NK-92 (cell line): ENCODE data around the gene CDC37.
A peak's percentile ranks its signal among the peaks of the same experiment; 100 is the strongest.

ENCODE experiments used
- DNase-seq: peaks from one replicate; lab custom pipeline; 2025; ENCODE audit not compliant: unreplicated experiment; lab: John Stamatoyannopoulos, UW

The CDC37 gene

GRCh38 chr19:10403137-10404021 lies at the start of gene CDC37:
CDC37 (minus strand) TSS chr19:10403542; CDS start chr19:10403479, 63 bp downstream.
- peak; percentile 71 for DNase-seq

- no peak for DNase-seq
Observed at GRCh38 chr19:10450853-10451609, 47.7 kb upstream of the CDC37 start.

GRCh38 chr19:10450191-10450852 lies 47.0 kb upstream of the CDC37 start:
- DNase-seq = no peak

- no peak for DNase-seq
Observed at GRCh38 chr19:10449037-10449436, 45.7 kb upstream of the CDC37 start.

DNA sequence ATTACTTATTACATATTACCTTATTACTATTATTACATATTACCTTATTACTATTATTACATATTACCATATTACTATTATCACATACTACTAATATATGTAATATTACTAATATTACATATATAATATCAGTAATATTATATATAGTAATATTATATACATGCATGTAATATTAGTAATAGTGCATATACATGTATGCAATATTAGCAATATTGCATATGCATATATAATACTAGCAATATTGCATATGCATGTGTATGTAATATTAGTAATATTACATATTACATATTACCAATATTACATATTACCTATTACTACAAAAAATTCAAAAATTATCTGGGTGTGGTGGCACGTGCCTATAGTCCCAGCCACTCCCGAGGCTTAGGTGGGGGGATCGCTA lies 39.4 kb upstream of the CDC37 start:
- no peak for DNase-seq

DNA sequence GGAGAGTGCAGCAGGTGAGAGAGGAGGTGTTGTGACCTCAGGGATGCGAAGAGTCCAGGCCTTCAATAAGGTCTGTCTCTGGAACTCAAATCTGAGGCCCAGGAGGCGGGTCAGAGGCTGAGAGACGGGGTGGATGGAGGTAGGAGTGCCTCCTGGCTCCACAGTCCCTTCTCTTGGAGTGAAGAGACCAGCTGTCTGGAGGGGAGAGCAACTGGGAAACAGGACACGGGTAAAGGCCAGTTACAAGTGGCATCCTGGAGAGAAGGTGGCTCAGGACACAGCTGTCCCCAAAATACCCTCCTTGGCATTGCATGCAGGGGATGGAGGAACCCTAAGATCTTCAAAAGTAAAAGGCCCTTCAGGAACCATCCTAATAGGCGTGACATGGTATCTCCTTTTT lies 36.2 kb upstream of the CDC37 start:
- DNase-seq = no peak

DNA sequence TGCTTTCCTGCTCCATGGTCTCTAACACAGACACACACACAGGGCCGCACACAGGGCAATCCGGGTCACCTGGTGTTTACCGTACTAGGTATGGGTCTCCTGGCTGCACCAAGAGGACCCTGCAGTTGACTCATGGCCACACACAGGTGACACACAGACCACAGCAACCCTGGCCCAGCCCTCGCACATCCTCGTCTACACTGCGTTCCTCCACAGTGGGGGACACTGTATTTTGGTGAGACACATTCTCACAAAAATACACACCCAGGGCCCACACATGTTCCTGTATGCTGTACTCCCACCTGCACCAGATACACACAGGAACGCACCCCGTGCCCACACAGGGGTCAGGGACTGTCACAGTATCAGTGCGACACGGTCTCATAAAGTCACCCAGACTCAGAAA lies 29.8 kb upstream of the CDC37 start:
- DNase-seq = no peak

- no peak for DNase-seq
Observed at GRCh38 chr19:10432736-10433130, 29.4 kb upstream of the CDC37 start.

- DNase-seq = no peak
Observed at GRCh38 chr19:10431943-10432735, 28.8 kb upstream of the CDC37 start.

GRCh38 chr19:10431254-10431942 lies 28.1 kb upstream of the CDC37 start:
- no peak for DNase-seq

GRCh38 chr19:10430505-10431253 lies 27.3 kb upstream of the CDC37 start:
- no peak for DNase-seq

DNA sequence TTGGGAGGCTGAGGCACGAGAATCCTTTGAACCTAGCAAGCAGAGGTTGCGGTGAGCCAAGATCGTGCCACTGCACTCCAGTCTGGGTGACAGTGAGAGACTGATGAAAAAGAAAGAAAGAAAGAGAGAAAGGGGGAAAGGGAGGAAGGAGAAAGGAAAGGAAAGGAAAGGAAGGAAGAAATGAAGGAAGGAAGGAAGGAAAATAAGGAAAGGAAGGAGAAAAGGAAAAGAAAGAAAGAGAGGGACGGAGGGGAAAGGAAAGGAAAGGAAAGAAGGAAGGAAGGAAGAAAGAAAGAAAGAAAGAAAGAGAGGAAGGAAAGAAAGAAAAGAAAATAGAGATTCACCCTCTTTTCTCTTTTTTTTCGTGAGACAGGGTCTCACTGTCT lies 25.6 kb upstream of the CDC37 start:
- DNase-seq = no peak

GRCh38 chr19:10427169-10427568 lies 23.8 kb upstream of the CDC37 start:
- no peak for DNase-seq

GRCh38 chr19:10424011-10424637 lies 20.8 kb upstream of the CDC37 start:
- no peak for DNase-seq

GRCh38 chr19:10422846-10423245 lies 19.5 kb upstream of the CDC37 start:
- DNase-seq = no peak

- no peak for DNase-seq
Observed at GRCh38 chr19:10422046-10422461, 18.7 kb upstream of the CDC37 start.

DNA sequence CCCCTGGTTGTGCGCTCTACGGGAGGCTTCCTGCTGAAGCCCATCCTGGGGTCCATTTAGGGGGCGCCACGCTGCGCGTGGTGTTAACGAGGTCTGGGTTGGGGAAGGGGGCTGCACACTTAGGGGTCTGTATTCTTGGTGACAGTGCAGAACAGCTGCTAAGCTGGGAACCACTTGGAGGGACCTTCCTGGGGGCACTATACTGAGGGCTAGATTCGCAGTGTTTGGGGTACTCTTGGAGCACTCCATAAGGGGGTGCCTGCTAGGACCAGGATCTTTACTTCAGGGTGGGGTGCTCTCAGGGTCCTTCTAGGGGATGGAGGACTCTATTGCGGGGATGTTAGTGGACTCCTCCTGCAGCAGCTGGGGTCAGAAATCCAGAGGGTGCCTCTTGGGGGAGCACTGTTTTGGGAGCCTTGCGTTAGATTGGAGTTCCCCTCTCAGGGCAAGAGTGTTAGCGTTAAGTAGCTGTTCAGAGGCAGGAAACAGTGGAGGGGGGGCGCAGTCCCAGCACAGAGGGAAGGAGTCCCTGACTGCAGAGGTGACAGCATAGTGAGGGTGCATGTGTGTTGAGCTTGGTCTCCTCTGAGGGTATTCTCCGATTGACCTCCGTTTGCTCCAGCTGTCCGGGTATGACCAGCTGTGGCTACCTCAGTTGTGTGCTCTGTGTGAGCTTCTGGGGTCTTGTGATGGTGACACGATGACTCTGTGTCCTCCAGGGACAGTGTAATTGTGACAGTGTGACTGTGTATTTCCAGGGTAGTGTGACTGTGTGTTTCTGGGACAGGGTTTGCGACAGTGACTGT lies 18.1 kb upstream of the CDC37 start:
- DNase-seq = no peak
